ENCODE results near the gene SLC38A4.
"Not testable (repeated sequence)": the region's sequence is repeated elsewhere in the genome, so short reads cannot be mapped to it uniquely, and the experiment has no call there.

Gene SLC38A4

GRCh38 chr12:46774322-46774633 is 51.5 kb downstream of the SLC38A4 start:
- no peak for DNase-seq

DNA sequence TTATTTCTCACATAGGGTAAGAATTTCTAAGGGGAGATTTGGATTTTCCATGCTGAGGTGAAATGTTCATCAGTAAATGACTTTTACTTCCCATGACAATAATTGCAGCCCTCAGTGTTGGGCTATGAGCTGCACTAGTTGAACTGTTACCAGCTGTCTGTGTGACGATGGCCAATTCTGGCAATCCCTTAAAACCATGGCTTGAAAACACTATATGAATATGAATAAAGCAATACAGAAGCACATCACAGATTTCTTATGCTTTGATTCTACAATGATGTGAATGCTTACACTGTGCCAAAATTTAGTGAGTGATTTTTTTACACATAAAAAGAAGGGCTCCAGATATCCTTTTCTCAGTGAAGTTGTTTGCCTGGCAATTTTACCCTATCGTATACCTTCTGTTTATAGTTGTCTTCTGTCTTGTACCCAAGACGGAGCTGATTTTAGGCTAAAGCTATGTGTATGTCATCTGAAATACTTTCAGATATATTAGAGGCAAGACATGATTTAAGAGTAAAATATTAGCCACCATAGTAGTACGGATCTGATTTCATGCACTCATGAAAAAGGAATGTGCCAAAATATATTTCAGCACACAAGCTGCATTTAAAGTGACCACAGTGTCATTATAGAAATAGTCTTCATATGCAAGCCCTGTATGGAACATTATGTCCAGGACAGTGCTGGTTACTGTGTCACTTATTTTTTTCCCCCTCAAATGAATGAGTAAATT is 52.0 kb downstream of the SLC38A4 start:
- peak; percentile 80 for DNase-seq

DNA sequence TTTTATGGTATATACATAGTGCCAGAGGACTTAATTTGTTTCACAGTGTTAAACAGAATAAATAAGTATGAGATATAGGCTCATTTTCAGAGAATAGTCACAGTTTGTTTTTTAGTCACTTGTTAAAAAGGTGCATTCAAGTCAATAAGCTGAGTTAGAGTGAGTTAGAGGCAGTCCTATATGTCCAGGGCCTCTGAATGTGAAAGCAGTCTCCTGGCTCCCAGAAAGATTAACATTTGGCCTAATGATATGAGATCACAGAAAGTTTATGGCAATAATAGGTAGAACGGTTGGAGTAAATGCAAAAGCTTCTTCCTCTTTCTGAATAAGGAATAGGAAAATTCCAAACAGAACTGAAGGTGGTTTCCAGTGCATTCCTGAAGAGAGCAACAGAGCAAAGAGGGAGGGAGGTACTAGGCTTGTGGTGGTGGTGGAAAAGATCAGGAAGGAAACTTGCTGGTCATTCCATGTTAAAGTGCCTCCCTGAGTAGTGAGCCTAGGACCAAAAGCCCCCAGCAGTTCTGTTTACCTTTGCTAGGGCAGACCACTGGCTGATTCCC is 54.4 kb downstream of the SLC38A4 start:
- DNase-seq = peak; percentile 68

DNA sequence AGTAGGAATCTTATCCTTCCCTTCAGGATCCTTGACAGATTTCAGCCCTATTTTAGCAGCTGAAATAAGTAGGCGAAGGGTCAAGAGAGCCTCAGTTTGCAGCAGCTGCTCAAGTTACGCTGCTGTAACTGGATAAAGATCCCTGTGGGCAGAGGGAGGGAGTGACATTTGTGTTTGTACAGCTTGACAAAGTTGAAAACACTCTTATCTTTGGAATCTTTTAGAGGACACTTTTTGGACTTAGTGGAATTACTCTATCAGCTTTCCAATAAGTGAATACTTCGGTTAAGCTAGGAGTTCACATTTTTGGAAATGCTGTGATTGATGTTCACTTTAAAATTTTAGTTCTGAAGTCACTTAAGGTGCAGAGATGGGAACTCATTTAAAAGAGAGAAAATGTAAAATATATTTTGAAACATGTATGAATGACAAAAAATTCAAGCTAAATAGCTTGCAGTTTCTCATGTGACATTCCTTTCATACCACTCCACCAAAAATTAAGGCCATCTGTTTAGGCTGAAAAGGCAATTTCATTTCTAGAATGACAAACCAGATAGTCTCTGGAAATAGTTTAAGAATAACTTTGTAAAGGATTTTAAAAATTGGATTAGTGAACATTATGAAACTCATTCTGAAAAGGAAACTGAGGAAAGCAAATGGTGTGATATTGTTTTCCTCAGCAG is 55.2 kb downstream of the SLC38A4 start:
- peak; percentile 66 for DNase-seq

- DNase-seq = no peak
These were observed 61.8 kb downstream of the SLC38A4 start for GRCh38 chr12:46764005-46764404.

GRCh38 chr12:46763230-46763629 is 62.6 kb downstream of the SLC38A4 start:
- DNase-seq = no peak

DNA sequence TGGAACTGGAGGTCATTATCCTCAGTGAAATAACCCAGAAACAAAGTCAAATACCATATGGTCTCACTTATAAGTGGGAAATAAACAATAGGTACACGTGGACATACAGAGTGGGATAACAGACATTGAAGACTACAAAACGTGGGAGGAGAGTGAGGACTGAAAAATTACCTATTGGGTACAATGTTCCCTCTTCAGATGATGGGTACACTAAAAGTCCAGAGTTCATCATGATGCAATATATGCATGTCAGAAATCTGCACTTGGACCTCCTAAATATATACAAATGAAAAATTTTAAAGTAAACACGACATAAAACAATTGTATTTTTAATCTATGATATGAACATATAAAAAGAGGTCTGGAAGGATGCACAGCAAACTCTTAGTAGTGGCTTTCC is 71.2 kb downstream of the SLC38A4 start:
- no peak for DNase-seq

- DNase-seq = peak; percentile 10
These were observed 73.4 kb downstream of the SLC38A4 start for GRCh38 chr12:46752396-46752795.

DNA sequence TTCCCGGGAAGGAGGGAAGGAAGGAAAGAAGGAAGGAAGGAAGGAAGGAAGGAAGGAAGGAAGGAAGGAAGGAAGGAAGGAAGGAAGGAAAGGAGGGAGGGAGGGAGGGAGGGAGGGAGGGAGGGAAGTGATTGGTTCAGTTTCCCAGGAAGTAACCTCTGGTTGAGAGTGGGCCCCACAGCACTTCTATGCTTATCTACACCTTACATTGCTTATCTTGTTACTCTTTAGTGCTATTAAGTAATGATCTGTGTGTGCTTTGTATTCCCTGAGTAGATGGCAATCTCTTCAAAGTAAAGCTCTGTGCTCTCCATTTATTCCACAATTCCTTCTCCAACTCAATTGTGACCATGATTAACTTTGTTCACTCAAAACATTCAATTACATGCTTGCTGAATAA is 74.6 kb downstream of the SLC38A4 start:
- no peak for DNase-seq

GRCh38 chr12:46749322-46749721 is 76.5 kb downstream of the SLC38A4 start:
- no peak for DNase-seq

GRCh38 chr12:46744283-46744682 is 81.5 kb downstream of the SLC38A4 start:
- DNase-seq = peak; percentile 61

- DNase-seq = peak; percentile 77
These were observed 82.3 kb downstream of the SLC38A4 start for GRCh38 chr12:46743456-46743855.

DNA sequence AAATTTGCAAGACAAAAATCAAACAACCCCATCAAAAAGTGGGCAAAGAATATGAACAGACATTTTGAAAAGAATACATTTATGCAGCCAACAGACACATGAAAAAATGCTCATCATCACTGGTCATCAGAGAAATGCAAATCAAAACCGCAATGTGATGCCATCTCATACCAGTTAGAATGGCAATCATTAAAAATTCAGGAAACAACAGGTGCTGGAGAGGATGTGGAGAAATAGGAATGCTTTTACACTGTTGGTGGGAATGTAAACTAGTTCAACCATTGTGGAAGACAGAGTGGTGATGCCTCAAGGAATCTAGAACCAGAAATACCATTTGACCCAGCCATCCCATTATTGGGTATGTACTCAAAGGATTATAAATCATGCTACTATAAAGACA is 83.5 kb downstream of the SLC38A4 start:
- not testable (repeated sequence) for DNase-seq

DNA sequence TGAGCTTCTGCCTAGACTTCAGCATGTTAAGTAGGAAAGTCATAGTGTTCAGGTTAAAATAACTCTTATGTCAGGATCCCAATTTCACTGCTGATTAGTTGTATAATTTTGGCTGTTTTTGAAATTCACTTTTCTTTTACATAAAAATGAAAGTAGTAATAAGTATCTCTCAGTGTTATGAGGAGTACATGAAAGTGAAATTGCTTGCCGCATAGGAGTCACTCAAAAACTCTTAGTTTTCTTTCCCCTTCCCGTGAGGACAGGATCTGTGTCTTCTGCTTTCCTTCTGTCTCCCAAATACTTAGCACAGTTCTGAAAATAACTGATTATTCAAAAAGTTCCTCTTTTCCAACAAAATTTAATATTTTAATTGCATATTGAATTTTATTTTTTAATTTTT is 100.5 kb downstream of the SLC38A4 start:
- no peak for DNase-seq

DNA sequence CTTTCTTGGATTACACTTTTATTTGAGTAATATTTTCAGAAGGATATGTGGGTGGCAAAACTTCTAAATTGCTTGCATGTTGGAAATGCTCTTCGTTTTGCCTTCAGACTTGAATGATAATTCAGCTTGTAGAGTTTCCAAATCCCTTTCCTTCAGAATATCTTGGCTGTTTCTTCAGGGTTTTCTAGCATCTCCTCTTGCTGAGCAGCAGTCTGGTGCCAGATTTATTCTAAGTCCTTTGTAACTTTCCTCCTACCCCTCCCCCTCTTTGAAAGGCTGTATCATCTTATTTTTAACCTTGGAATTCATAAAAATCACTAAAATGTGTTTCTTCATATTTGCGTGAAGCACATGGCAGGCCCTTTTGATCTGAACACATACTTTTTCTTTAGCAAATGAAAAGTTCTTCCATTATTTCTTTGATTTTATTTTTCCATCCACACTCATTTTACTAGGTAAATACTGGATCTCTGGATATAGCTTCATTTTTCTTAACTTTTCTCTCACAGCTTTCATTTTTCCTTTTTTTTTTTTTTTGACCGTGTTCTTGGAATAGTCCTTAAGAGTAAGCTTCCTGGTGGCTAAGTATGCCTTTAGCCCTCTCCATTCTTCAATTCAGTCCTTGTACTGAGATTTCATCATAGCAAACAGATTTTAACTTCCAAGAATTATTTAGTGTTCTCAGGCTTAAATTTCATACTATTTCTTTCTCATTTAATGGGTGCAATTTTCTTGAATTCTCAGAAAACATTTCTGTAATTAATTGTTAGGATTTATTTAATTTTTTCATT is 102.0 kb downstream of the SLC38A4 start:
- no peak for DNase-seq

DNA sequence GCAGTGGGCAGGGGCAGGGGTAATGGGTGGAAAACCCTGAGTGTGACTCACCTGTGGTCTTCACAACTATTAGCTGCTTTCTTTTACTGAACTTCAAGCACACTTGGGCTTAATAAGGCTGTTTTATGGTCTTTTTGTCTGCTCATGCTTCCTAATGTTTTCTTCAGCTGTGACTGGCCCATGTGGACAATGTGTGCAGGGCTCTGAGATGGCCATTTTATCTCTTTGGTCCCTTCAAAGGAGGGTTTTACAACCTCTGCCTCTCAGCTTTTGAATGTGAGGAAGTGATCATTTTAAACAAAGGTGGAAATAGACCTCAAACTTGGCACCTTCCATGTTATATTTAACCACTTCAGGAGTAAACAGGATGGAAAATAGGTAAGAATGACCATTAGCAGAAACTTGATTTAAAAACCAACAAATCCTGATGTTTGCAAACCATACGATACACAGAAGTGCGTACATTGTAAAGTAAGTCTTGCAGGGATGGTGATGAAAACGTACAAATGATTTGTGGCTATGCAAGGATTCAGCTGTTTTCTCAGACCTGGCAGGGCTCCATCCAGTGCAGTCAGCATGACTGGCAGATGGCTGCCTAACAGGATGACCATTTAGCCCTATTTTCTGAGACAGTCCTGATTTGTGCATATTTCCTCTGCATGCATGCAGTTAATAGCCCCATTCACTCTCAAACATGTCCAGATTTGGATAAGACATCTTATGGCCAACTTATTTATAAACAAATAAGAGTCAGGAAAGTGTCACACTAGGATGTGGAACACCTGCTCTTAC is 103.2 kb downstream of the SLC38A4 start:
- peak; percentile 71 for DNase-seq

DNA sequence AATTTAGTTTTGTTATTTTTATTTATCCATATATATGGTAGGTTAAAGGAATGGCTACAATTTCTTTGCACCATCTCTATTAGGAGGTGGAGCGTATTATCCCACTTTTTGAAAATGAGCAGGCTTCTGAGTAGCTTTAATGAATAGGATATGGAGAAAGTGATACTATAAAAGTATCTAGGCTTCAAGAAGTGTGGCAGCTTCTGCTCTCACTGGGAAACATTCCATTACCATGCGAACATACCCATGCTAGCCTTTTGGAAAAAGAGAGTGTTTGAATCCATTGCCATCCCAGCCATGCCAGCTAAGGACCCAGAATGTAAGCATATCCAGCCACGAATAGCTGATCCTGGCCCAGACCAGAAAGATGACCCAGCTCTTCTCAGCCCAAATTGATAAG is 107.3 kb downstream of the SLC38A4 start:
- no peak for DNase-seq

- no peak for DNase-seq
These were observed 107.9 kb downstream of the SLC38A4 start for GRCh38 chr12:46717868-46718267.

- no peak for DNase-seq
These were observed 108.6 kb downstream of the SLC38A4 start for GRCh38 chr12:46717159-46717558.
